Medulla oblongata (tissue), 1 donor: Measurements from ENCODE around the gene FAM107B.
A peak's percentile ranks its signal among the peaks of the same experiment; 100 is the strongest.
"Not testable (repeated sequence)": the region's sequence is repeated elsewhere in the genome, so short reads cannot be mapped to it uniquely, and the experiment has no call there.

Experiments
- DNase-seq: peaks from one replicate; pipeline ENCODE4 v3.0.0-alpha.2; 2015; ENCODE audit errors: extremely low spot score

Gene FAM107B

GRCh38 chr10:14664345-14664744, 110.4 kb downstream of the FAM107B start:
- DNase-seq, result no peak

- DNase-seq, result no peak
Observed at GRCh38 chr10:14661818-14662217, 112.9 kb downstream of the FAM107B start.

- DNase-seq, result no peak
Observed at GRCh38 chr10:14660831-14661230, 113.9 kb downstream of the FAM107B start.

GRCh38 chr10:14659626-14660196, 115.0 kb downstream of the FAM107B start:
- DNase-seq, result peak; percentile 62

GRCh38 chr10:14659137-14659536, 115.6 kb downstream of the FAM107B start:
- DNase-seq, result not testable (repeated sequence)

GRCh38 chr10:14658331-14659127, 116.2 kb downstream of the FAM107B start:
- DNase-seq, result no peak

- DNase-seq, result no peak
Observed at GRCh38 chr10:14656052-14656730, 118.5 kb downstream of the FAM107B start.

- DNase-seq, result no peak
Observed at GRCh38 chr10:14654821-14655382, 119.8 kb downstream of the FAM107B start.

GRCh38 chr10:14653271-14654161, 121.2 kb downstream of the FAM107B start:
- peak; percentile 57 for DNase-seq

- no peak for DNase-seq
Observed at GRCh38 chr10:14652816-14653215, 121.9 kb downstream of the FAM107B start.

- no peak for DNase-seq
Observed at GRCh38 chr10:14652067-14652466, 122.6 kb downstream of the FAM107B start.

GRCh38 chr10:14649739-14650138, 125.0 kb downstream of the FAM107B start:
- DNase-seq, result no peak

- no peak for DNase-seq
Observed at GRCh38 chr10:14648946-14649345, 125.8 kb downstream of the FAM107B start.

GRCh38 chr10:14648005-14648765, 126.5 kb downstream of the FAM107B start:
- DNase-seq, result peak; percentile 90

- no peak for DNase-seq
Observed at GRCh38 chr10:14645239-14645960, 129.3 kb downstream of the FAM107B start.

- DNase-seq, result no peak
Observed at GRCh38 chr10:14639637-14640036, 135.1 kb downstream of the FAM107B start.

GRCh38 chr10:14635043-14635710, 139.5 kb downstream of the FAM107B start:
- no peak for DNase-seq

GRCh38 chr10:14634572-14634971, 140.1 kb downstream of the FAM107B start:
- not testable (repeated sequence) for DNase-seq

- DNase-seq, result no peak
Observed at GRCh38 chr10:14625765-14626525, 148.8 kb downstream of the FAM107B start.
